ENCODE measurements around the gene IPCEF1. TPM values are rescaled to one million over a fixed set of nuclear protein-coding genes. Genes with fewer than 3 reads are reported as not detected.
"Not testable (repeated sequence)": the region's sequence is repeated elsewhere in the genome, so short reads cannot be mapped to it uniquely, and the experiment has no call there.

Gene IPCEF1
- total and polyA plus RNA-seq, 4 donors: 0.85 to 18.1 (median 3.6) TPM

DNA sequence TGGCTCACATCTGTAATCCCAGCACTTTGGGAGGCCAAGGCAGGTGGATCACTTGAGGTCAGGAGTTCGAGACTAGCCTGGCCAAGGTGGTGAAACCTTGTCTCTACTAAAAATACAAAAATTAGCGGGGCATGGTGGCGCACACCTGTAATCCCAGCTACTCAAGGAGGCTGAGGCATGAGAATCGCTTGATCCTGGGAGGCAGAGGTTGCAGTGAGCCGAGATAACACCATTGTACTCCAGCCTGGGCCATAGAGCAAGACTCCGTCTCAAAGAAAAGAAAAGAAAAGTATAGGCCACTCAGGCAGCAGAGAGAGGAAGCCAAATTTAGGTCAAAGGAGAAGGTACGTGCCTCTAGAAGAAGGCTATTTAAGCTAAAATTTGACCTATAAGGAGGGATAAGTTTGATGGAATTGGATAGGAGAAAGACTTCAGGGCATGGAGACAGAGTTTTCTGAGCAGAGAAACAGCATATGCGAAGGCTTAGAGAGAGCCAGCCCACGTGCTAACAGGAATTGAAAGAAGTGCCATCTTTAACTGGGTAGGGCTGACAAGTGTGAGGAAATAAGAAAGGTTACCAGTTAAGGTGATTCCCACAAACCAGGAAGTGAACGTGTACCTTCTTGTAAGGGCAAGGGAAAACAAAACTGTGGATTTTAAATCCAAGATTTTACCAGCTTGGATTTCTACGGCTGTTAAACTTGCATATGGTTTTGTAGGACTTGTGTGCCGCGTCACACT is 113.8 kb downstream of the IPCEF1 start:
- Histone ChIP-seq H3K9me3 (ENCODE audit: control insufficient read depth in 4 of 4, insufficient read depth in 3 of 4, low read length in 3 of 4) (no peaks in the 10 kb centered on the region), H3K4me1 (ENCODE audit: control insufficient read depth in 5 of 5, insufficient read depth in 5 of 5, low read length in 5 of 5) (peaks cover 0 to 4% (median 0%) of the 10 kb centered on the region in 5 donors), H3K27ac (ENCODE audit: low read depth in 1 of 2, low read length in 1 of 2) (no peak overlapping the region), H3K36me3 (ENCODE audit: control insufficient read depth in 4 of 4, insufficient read depth in 4 of 4, low read length in 4 of 4) (no peaks in the 10 kb centered on the region), H3K4me3 (no peak overlapping the region), H3K27me3 (ENCODE audit: control insufficient read depth in 3 of 3, insufficient read depth in 3 of 3, low read length in 2 of 3) (no peaks in the 10 kb centered on the region), H3K9ac (ENCODE audit: insufficient read depth in 1 of 2, low read length in 2 of 2) (no peak overlapping the region)
- DNase-seq (no peak), ATAC-seq (ENCODE audit: insufficient read depth, low FRiP score) (no peak)
- TF ChIP-seq CTCF (IDR thresholded peaks at IDR 0.05; ENCODE audit: control extremely low read depth, extremely low read depth): no peak
- WGBS, 2 donors: 90 to 91% methylated on average over 13 of the region's 13 CpGs

DNA sequence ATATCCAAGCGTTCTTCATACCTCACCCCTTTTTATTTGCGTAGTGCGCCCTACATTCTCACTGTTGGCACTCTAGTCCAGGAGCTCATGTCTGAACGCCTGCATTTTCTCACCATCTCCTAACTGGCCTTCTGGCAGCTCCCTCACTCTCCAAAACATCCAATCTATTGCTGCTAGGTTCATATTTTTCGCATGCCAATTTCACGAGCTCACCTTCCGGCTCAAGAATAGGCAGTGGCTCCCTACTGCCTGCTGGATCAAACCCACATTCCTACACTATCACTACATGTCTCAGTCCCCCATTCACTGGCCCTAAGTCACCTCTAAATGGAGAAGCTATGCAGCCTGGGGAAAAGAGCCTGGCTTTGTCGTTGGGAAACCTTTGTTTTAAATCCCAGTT is 115.0 kb downstream of the IPCEF1 start:
- no peak overlapping the region for H3K9ac ChIP-seq (ENCODE audit: insufficient read depth in 1 of 2, low read length in 2 of 2)
- no peaks in the 10 kb centered on the region for H3K36me3 ChIP-seq (ENCODE audit: control insufficient read depth in 4 of 4, insufficient read depth in 4 of 4, low read length in 4 of 4)
- peaks cover 0 to 4% (median 0%) of the 10 kb centered on the region in 5 donors for H3K4me1 ChIP-seq (ENCODE audit: control insufficient read depth in 5 of 5, insufficient read depth in 5 of 5, low read length in 5 of 5)
- no peaks in the 10 kb centered on the region for H3K27me3 ChIP-seq (ENCODE audit: control insufficient read depth in 3 of 3, insufficient read depth in 3 of 3, low read length in 2 of 3)
- TF ChIP-seq CTCF (IDR thresholded peaks at IDR 0.05; ENCODE audit: control extremely low read depth, extremely low read depth): no peak
- 91 to 92% methylated on average over 8 of the region's 8 CpGs for WGBS, 2 donors
- H3K27ac ChIP-seq (ENCODE audit: low read depth in 1 of 2, low read length in 1 of 2): no peak overlapping the region
- ATAC-seq (ENCODE audit: insufficient read depth, low FRiP score) (no peak), DNase-seq (no peak)
- H3K9me3 ChIP-seq (ENCODE audit: control insufficient read depth in 4 of 4, insufficient read depth in 3 of 4, low read length in 3 of 4): no peaks in the 10 kb centered on the region
- H3K4me3 ChIP-seq: no peak overlapping the region

GRCh38 chr6:154241061-154241460 is 115.5 kb downstream of the IPCEF1 start:
- not testable (repeated sequence) for H3K27ac ChIP-seq (ENCODE audit: low read depth in 1 of 2, low read length in 1 of 2); H3K9me3 ChIP-seq (ENCODE audit: control insufficient read depth in 4 of 4, insufficient read depth in 3 of 4, low read length in 3 of 4); H3K27me3 ChIP-seq (ENCODE audit: control insufficient read depth in 3 of 3, insufficient read depth in 3 of 3, low read length in 2 of 3); DNase-seq; ATAC-seq (ENCODE audit: insufficient read depth, low FRiP score); H3K36me3 ChIP-seq (ENCODE audit: control insufficient read depth in 4 of 4, insufficient read depth in 4 of 4, low read length in 4 of 4); H3K9ac ChIP-seq (ENCODE audit: insufficient read depth in 1 of 2, low read length in 2 of 2); H3K4me1 ChIP-seq (ENCODE audit: control insufficient read depth in 5 of 5, insufficient read depth in 5 of 5, low read length in 5 of 5); H3K4me3 ChIP-seq
- WGBS, 2 donors: 88 to 96% methylated on average over 11 of the region's 11 CpGs

DNA sequence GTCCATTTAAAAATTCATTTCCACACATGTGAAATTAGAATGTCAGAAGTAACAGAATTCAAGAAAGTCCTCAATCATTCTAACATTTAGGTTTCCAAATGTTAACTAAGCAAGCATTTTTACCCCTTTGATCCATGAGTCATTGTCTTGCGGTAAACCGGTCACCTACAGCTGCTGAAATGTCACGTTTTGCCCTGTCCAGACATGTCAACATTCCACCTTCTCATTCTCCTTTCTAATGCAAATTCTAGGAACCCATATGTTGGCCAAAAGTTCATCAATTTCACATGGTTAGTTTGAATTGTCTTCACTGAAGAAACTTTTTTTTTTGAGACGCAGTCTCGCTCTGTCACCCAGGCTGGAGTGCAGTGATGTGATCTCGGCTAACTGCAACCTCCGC is 117.2 kb downstream of the IPCEF1 start:
- TF ChIP-seq CTCF (IDR thresholded peaks at IDR 0.05; ENCODE audit: control extremely low read depth, extremely low read depth): no peak
- Histone ChIP-seq H3K4me3 (no peak overlapping the region), H3K9ac (ENCODE audit: insufficient read depth in 1 of 2, low read length in 2 of 2) (no peak overlapping the region), H3K36me3 (ENCODE audit: control insufficient read depth in 4 of 4, insufficient read depth in 4 of 4, low read length in 4 of 4) (no peaks in the 10 kb centered on the region), H3K9me3 (ENCODE audit: control insufficient read depth in 4 of 4, insufficient read depth in 3 of 4, low read length in 3 of 4) (no peaks in the 10 kb centered on the region), H3K27ac (ENCODE audit: low read depth in 1 of 2, low read length in 1 of 2) (no peak overlapping the region), H3K4me1 (ENCODE audit: control insufficient read depth in 5 of 5, insufficient read depth in 5 of 5, low read length in 5 of 5) (no peaks in the 10 kb centered on the region), H3K27me3 (ENCODE audit: control insufficient read depth in 3 of 3, insufficient read depth in 3 of 3, low read length in 2 of 3) (no peaks in the 10 kb centered on the region)
- ATAC-seq (ENCODE audit: insufficient read depth, low FRiP score) (no peak), DNase-seq (no peak)
- 89 to 93% methylated on average over 7 of the region's 7 CpGs for WGBS, 2 donors
